AG04450 (cell line): Measurements from ENCODE around the gene COA3. TPM values are rescaled to one million over a fixed set of nuclear protein-coding genes. Genes with fewer than 3 reads are reported as not detected.

Experiments
- CTCF ChIA-PET: fragments of 300-600, 350-600 bp; formaldehyde crosslinking; extraction: SDS; loops from one replicate; lab custom pipeline; 2022; ENCODE audit warnings: antibody characterized with exemption, inconsistent platforms; lab: Charles Lee
- POLR2A ChIA-PET: fragments of 350-600 bp; formaldehyde crosslinking; extraction: SDS; loops from one replicate; lab custom pipeline; 2021; ENCODE audit warnings: antibody characterized with exemption, inconsistent platforms; lab: Yijun Ruan, JAX
- DNase-seq: peaks from one replicate; pipeline ENCODE4 v3.0.0-alpha.2; 2011; ENCODE audit warnings: low read depth, low spot score
- H3K27ac ChIP-seq: one replicate; pipeline ENCODE4 v1.5.1; 2012; ENCODE audit warnings: low read depth, low read length, control low read depth
- H3K27me3 ChIP-seq: one replicate; pipeline ENCODE4 v1.6.0; 2012; ENCODE audit warnings: low read length; ENCODE audit not compliant: control insufficient read depth, insufficient read depth
- H3K4me3 ChIP-seq: 2 replicates; pipeline ENCODE4 v1.5.1; 2011; ENCODE audit warnings: mild to moderate bottlenecking, low read depth, low read length, control low read depth
- H3K9me3 ChIP-seq: 2 replicates; pipeline ENCODE4 v1.5.1; 2012; ENCODE audit warnings: low read length; ENCODE audit not compliant: control insufficient read depth, insufficient read depth
- CTCF ChIP-seq: IDR thresholded peaks from 2 replicates; pipeline ENCODE4 v1.5.1; 2011; ENCODE audit warnings: low read depth, low read length, control low read depth, inconsistent platforms
- polyA plus RNA-seq: library from polyadenylated mRNA; depleted of rRNA; stranded (reverse); fragments of >200 nt; gene quantifications from 2 replicates; pipeline ENCODE4 v1.2.3, GENCODE V29; 2011

COA3 gene
- polyA plus RNA-seq, 1 experiment: 86.7 TPM

DNA sequence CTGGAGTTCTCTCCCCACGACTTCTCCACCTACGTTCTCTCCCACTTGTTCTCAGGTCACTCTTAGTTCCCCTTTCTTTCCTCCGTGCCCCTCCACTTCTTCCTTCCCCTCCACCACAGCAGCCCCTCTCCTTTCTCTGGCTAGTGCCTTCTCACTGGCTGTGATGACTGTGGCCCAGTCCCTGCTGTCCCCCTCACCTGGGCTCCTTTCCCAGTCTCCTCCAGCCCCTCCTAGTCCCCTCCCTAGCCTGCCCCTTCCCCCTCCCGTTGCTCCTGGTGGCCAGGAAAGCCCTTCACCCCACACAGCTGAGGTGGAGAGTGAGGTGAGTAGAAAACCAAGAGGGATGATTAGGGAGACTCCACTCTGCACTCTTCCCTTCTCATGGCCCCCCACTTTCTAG is 3.4 kb downstream of the COA3 start:
- no peaks in the 10 kb centered on the region; the same call in 1 of the 2 replicates for H3K9me3 ChIP-seq
- no peak for DNase-seq
- POLR2A ChIA-PET: interaction anchor here (0.7 kb wide), 1 partner anchor 22 kb away, joined by 3 read pairs; the partner anchor contains the start of gene VPS25
- CTCF ChIA-PET: no interaction called here
- no peaks in the 10 kb centered on the region for H3K27me3 ChIP-seq
- no peak overlapping the region for H3K4me3 ChIP-seq
- TF ChIP-seq CTCF: no peak
- H3K27ac ChIP-seq: no peak overlapping the region

GRCh38 chr17:42792545-42792944 is 6.0 kb downstream of the COA3 start:
- H3K4me3 ChIP-seq: no peak overlapping the region
- no peak overlapping the region for H3K27ac ChIP-seq
- no peak for TF ChIP-seq CTCF
- CTCF ChIA-PET: interaction anchor here (1.3 kb wide), 1 partner anchor 29 kb away, joined by 5 read pairs; no protein-coding TSS in a partner anchor
- no peaks in the 10 kb centered on the region for H3K9me3 ChIP-seq
- POLR2A ChIA-PET: no interaction called here
- no peaks in the 10 kb centered on the region for H3K27me3 ChIP-seq
- no peak for DNase-seq

GRCh38 chr17:42791948-42792347 is 6.6 kb downstream of the COA3 start:
- no peaks in the 10 kb centered on the region for H3K27me3 ChIP-seq
- POLR2A ChIA-PET: interaction anchor here (1.1 to 1.2 kb wide), 2 partner anchors 9 to 42 kb away, joined by 3 to 4 read pairs; no protein-coding TSS in a partner anchor
- H3K27ac ChIP-seq: no peak overlapping the region
- DNase-seq: no peak
- no peak overlapping the region for H3K4me3 ChIP-seq
- CTCF ChIA-PET: interaction anchor here (1.3 kb wide), 1 partner anchor 28 kb away, joined by 5 read pairs; no protein-coding TSS in a partner anchor
- no peak for TF ChIP-seq CTCF
- H3K9me3 ChIP-seq: no peaks in the 10 kb centered on the region

- no peaks in the 10 kb centered on the region for H3K27me3 ChIP-seq
- H3K27ac ChIP-seq: no peak overlapping the region
- ChIA-PET CTCF (no interaction called here), POLR2A (interaction anchor here (1.0 kb wide), 1 partner anchor 24 kb away, joined by 4 read pairs; no protein-coding TSS in a partner anchor)
- no peak overlapping the region for H3K4me3 ChIP-seq
- no peak for TF ChIP-seq CTCF
- H3K9me3 ChIP-seq: peaks cover 5% of the 10 kb centered on the region; the same call in 1 of the 2 replicates
- no peak for DNase-seq
Measured at GRCh38 chr17:42787266-42787665, 11.2 kb downstream of the COA3 start.

DNA sequence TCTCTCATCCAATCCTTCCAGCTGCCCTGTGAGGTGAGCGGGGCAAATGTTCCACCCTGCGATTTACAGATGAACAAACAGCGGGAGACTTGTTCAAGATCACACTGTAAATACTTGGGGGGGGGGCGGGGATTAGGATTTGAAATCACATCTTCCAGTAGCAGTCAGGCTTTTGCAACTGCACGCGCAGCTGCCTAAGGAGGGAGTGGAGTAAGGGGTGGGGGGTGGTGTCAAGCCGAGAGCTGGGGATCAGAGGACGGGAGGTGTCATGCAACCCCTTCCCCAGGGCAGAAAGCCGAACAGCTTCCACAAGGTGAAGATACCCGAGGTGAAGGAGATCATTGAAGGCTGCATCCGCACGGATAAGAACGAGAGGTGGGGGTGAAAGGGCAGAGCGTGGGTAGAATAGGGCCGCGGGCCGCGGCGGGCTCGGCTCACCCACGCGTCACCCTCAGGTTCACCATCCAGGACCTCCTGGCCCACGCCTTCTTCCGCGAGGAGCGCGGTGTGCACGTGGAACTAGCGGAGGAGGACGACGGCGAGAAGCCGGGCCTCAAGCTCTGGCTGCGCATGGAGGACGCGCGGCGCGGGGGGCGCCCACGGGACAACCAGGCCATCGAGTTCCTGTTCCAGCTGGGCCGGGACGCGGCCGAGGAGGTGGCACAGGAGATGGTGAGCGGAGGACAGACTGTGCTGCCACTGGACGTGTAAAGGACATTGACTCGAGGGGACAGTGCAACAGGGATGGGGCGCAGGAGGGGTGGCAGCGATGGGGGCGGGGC is 13.5 kb downstream of the COA3 start:
- no peak for DNase-seq
- ChIA-PET CTCF (interaction anchor here (1.7 kb wide), 1 partner anchor 21 kb away, joined by 6 read pairs; no protein-coding TSS in a partner anchor), POLR2A (interaction anchor here (0.6 kb wide), 1 partner anchor 11 kb away, joined by 5 read pairs; no protein-coding TSS in a partner anchor)
- Histone ChIP-seq H3K27me3 (no peaks in the 10 kb centered on the region), H3K4me3 (no peak overlapping the region), H3K9me3 (peaks cover 5% of the 10 kb centered on the region; the same call in 1 of the 2 replicates), H3K27ac (no peak overlapping the region)
- no peak for TF ChIP-seq CTCF
